GM19025 (cell line): ENCODE data around the gene EFNA1.
A peak's percentile ranks its signal among the peaks of the same experiment; 100 is the strongest.

Experiments used
- ATAC-seq: cut with Tn5 transposase; IDR thresholded peaks from one replicate; pipeline ENCODE4 v1.9.1; 2021; ENCODE audit warnings: mild to moderate bottlenecking, low read depth, moderate library complexity; ENCODE audit not compliant: unreplicated experiment

Gene EFNA1, protein sequence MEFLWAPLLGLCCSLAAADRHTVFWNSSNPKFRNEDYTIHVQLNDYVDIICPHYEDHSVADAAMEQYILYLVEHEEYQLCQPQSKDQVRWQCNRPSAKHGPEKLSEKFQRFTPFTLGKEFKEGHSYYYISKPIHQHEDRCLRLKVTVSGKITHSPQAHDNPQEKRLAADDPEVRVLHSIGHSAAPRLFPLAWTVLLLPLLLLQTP

GRCh38 chr1:155127105-155127966 is at the start of gene EFNA1:
EFNA1 (plus strand) TSS chr1:155127876; CDS start chr1:155127978, 102 bp downstream.
- no peak for ATAC-seq

DNA sequence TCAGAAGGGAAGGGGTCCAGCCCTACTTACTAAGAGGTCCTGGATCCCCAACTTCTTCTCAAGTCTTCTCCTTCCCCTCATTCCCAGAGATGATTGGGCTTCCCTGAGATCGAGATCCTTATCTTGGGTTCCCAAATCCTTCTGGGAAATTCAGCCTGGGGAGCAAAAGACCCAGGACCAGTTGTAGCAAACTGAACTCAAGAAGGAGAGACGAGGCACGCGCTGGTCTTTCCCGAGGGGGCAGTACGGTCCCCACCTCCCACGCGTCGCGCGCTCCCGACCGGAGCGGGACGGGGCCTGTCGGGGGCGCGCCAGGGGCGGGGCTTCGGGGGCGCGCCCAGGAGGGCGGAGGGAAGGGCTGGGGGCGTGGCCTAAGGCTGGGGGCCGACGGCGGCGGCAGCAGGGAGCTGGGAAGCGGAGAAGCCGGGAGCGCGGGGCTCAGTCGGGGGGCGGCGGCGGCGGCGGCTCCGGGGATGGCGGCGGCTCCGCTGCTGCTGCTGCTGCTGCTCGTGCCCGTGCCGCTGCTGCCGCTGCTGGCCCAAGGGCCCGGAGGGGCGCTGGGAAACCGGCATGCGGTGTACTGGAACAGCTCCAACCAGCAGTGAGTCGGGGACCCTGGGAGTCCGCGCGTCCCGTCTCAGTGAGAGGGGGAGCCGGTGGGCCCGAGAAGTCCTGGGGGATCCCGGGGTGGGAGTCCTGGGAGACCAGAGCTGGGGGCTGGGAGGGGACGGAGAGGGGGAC is 49.0 kb upstream of the EFNA1 start, which contains the start of gene EFNA3:
EFNA3 (plus strand) TSS at position 369 of the 741 bp plus-strand sequence; CDS start at position 474, 105 bp downstream.
- no peak for ATAC-seq

DNA sequence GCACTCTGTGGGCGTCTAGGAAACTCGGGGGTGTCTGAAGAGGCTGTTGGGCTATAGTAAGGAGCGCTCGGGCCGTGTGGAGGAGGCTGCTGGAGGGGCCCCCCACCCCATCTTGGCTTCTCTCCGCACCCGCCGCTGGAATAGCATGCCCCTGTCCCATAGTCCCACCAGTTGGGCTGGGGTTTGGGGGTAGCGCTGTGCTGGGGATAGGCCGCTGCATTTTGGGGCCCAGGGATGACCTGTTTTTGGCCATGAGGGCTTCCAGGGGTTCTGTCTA is 48.5 kb upstream of the EFNA1 start:
- ATAC-seq, result no peak

GRCh38 chr1:155079487-155080311 is 48.0 kb upstream of the EFNA1 start:
- ATAC-seq, result no peak

GRCh38 chr1:155080312-155081228 is 47.1 kb upstream of the EFNA1 start:
- ATAC-seq, result no peak

DNA sequence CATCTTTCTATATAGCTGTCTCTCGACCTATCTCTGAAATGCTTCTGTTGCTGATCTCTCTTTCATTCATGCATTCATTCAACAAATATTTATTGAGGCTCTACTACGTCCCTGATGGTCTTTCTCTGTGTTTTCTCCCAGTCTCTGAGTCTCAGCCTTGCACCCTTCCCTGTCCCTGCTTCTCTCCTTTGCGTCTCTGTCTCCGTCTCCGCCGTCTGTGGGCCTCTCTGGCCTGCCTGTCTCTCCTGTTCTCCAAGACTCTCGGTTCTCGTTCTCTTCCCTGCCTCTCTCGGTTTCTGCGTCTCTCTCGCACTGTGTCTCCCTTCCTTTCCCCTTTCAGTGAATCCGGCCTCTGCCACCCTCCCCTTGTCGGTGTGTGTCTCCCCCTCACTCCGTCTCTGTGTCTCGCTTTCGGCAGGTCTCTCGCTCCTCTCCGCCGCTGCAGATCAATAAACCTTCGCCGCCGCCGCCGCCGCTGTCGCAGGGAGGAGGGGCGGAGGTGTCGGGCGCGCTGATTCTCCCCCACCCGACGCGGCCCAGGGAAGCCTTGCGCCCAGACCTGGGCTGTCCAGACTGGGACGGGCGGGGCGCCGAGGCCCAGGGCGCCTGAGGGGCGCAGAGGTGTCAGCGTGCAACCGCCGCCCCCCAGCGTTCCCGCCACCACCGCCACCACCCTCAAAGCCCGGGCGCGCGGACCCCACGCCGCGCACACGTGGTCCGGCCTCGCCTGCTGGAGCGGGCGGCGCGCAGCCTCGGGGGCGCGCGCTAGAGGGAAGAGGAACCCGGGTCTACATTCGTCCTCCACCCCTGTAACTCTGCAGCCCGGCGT is 46.0 kb upstream of the EFNA1 start:
- no peak for ATAC-seq

DNA sequence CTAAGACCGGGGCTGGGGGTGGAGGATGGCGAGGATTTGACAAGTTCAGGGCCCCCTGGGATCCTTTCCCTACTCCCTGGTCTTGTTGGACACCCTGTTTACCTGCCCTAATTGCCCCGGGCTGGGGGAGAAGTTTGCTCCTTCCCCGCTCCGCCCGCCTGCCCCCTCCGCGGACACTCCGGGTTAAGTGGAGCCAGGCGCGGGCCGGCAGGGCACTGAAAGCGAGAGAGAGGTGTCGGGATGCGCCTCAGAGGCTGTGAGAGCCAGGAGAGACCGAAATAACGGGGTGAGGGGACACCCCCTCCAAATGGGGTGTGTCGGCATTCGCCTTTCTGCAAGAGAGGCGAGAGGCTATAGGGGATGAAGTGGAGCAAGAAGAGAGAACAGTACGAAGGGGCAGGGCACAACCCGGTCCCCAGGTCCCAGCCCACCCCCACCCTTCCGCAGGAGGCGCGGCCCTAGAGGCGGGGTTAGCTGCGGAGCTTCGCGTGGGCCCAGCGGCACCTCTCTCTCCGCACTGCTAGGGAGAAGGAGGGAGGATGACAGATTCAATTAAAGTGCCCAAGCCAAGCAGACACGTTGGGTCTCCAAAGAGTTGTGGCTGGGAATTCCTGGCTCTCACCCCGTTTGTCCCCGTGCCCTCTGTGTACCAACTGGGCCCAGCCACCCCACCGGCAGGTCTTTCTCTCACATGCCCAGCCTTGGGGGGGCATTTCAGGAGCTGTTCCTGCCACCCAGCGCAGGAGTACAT is 45.2 kb upstream of the EFNA1 start:
- ATAC-seq, result no peak

DNA sequence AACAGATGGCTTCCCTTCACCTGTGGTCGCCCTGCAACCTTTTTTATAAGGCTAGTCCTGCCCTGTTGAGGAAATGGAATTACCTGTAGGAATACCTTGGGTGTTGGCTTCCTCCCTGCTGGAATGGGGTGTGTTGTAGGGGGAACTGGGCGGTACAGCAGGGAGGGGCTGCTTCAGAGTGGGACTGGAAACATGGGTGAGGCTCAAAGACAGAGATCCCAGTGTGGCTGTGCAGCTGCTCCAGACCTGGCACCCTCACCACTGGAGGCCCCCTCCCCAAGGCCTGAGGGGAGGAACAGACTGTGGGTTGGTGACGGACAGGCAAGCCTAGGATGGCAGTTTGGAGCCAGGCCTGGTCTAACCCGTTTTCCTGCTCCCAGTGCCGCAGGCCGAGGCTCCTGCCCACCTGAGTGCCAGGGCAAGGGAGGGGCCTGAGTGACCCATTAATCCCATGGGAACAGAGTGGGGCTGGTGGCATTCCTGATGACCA is 44.6 kb upstream of the EFNA1 start:
- ATAC-seq, result no peak

- ATAC-seq, result no peak
Observed at GRCh38 chr1:155083865-155084721, 43.6 kb upstream of the EFNA1 start.

- ATAC-seq, result peak; percentile 82
Observed at GRCh38 chr1:155084722-155085503, 42.8 kb upstream of the EFNA1 start.

GRCh38 chr1:155085504-155086127 is 42.1 kb upstream of the EFNA1 start:
- no peak for ATAC-seq

GRCh38 chr1:155086128-155086741 is 41.4 kb upstream of the EFNA1 start:
- ATAC-seq, result no peak

DNA sequence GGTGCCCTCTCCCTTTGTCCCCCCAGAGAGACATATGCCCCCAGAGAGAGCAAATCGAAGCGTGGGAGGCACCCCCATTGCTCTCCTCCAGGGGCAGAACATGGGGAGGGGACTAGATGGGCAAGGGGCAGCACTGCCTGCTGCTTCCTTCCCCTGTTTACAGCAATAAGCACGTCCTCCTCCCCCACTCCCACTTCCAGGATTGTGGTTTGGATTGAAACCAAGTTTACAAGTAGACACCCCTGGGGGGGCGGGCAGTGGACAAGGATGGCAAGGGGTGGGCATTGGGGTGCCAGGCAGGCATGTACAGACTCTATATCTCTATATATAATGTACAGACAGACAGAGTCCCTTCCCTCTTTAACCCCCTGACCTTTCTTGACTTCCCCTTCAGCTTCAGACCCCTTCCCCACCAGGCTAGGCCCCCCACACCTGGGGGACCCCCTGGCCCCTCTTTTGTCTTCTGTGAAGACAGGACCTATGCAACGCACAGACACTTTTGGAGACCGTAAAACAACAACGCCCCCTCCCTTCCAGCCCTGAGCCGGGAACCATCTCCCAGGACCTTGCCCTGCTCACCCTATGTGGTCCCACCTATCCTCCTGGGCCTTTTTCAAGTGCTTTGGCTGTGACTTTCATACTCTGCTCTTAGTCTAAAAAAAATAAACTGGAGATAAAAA is 40.7 kb upstream of the EFNA1 start:
- ATAC-seq, result no peak
